GM03348 (cell line): ENCODE measurements around the gene ANO2.

Experiments used
- DNase-seq: peaks from one replicate; pipeline ENCODE4 v3.0.0; 2012; ENCODE audit warnings: low spot score

Gene ANO2

GRCh38 chr12:5778821-5779220 lies 166.2 kb downstream of the ANO2 start:
- DNase-seq = no peak

- DNase-seq = no peak
These were observed 167.6 kb downstream of the ANO2 start for GRCh38 chr12:5777451-5777850.

DNA sequence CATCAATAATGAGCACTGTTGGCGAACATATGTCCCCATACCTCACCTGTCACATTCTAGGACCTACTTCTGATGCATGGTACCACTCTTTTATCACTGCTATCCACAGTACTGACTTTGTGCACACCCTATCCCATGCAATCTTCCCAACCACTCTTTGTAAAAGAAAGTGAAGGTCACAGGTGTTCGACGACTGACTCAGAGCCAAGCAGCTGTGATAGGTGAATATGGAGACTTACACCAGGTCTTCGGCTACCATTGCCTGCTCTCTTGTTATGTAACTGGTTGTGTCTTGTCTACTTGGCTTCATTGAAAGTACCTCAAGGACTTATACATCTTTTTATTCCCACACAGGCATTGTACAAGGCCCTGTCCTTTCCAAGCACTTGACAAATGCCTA lies 169.0 kb downstream of the ANO2 start:
- DNase-seq = no peak

- no peak for DNase-seq
These were observed 171.5 kb downstream of the ANO2 start for GRCh38 chr12:5773550-5773949.

- no peak for DNase-seq
These were observed 173.3 kb downstream of the ANO2 start for GRCh38 chr12:5771756-5772155.

GRCh38 chr12:5770727-5771126 lies 174.3 kb downstream of the ANO2 start:
- no peak for DNase-seq

DNA sequence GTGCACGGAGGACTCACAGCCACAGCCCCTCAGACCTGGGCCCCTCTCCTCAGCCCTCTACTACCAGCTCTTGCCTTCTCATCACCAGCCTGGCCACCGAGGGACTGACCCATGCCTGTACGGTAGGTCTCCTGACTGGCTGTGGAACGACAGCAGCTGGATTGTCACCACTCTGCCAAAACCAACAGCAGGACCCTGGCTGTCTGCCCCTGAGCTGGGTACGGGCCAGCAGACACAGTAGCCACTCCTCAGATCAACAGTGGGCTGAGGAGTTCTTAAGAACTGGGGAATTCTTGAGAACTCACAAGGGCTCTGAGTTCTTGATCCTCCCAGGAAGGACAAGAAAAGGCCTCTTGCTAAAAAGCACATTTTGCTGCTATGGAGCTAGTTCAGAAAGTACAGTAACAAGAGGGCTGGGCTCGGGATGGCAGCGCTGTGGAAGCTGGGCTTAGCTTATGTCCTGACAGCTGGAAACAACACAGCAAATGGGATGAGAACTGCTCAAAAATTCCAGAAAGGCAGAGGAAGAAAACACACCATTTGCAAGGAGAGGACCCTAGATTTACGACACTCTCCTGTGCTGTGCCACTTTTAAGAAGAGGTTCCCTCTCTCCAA lies 176.4 kb downstream of the ANO2 start:
- no peak for DNase-seq

- DNase-seq = no peak
These were observed 176.9 kb downstream of the ANO2 start for GRCh38 chr12:5768171-5768570.

GRCh38 chr12:5758347-5758746 lies 186.7 kb downstream of the ANO2 start:
- DNase-seq = no peak

DNA sequence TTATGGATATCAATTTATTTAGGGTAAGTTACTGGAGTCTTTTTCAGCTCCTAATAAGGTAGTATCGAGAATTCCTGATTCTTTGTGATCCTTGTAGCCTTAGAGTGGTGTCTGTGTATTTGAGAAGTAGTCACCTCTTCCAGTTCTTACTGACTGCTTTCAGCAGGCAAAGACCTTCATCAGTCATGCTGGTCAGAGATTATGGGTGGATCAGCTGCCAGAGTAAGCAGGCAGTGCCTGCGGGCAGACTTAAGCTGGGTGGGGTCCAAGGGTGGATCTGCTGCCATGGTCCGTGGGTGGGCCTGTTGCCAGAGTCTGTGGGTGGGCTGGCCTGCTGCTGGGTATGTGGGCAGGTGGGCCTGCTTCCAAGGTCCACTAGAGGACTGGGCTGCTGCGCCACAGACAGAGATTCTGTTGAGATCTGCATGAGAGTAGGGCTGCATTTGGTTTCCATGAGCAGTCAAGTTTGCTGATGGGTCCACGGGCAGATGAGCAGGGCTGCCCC lies 188.7 kb downstream of the ANO2 start:
- DNase-seq = no peak

GRCh38 chr12:5748027-5748426 lies 197.0 kb downstream of the ANO2 start:
- no peak for DNase-seq

DNA sequence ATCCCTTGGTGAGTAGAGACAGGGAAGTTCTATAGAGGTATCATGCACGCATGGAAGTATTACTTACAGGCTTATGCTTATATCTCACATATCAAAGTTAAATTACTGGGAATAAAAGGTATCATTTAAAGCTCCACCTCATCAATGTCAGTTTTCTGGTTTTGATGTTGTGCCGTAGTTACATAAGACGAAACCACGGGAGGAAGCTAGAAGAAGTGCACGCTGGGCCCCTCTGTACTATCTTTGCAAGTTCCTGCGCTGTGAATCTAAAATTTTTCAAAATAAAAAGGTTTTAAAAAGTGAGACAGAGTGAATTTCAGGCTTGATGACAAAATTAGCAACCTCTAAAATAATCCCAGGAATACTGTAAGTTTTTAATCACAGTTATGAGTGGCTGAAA lies 198.1 kb downstream of the ANO2 start:
- no peak for DNase-seq

DNA sequence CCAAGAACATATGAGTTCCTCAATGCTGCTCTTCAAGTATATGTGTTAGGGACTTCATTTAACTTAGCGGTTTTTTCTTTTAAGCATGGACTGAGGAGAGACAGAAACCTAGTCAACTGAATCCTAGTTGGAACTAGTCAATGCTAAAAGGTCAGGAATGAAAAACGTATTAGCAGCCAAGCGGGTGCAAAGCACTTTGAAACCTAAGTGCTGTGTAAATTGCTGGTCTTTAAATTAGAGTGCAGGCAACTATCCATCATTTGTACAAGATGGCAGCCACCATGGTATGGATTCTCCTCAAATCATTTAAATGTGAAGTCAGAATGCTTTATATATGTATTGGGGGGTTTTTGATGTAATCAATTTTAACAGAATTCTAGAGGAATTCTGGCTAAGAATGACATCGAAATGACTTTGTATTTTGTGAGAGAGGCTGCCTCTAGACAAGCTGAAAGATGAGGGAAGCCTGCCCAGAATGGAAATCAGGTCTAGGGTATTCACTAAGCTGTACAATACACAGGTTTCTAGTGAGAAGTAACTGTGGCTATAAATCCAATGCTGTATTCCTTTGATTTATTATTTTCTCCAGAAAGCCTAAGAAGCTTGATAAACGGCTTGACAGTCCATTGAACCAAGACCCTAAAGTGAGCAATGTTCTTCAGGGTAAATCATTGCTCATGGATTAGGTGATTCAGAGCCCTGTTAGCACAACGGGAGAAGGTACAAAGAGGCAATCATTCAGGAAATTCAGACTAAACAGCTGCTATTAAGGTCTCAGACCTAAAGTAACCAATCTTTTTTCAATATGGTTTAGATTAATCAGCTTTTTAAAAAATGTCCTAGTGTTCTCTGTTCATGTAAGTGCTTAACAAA lies 198.8 kb downstream of the ANO2 start:
- no peak for DNase-seq

DNA sequence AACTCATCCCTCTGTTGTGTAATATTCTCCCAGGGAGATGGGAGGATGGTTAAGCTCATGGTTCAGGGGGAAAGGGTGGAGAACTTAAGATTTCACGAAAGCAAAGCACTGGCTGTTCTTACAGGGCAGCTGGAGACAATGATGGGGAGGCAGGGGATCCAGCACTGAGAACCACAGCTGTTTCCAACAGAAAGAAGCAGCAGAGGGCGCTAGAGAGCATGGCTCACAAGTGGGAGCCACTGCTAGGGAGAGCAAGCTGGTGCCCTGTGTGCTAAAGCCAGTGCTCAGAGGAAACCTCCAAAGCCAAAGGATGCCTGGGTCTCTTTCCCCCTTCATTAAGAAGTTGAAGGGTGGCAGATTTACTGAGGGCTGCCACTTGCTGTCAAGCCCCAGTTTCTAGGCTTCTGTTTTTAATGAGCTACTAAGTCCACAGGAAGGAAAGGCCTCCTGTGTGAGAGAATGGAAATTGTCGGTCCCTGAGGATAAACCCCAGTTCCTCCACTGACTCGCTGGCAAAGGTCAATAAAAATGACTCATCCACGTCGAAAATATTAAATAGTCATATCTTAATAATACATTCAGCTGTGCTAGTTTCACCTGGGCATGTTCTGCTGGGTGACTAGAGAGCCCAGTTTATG lies 199.7 kb downstream of the ANO2 start:
- DNase-seq = peak; percentile 76

GRCh38 chr12:5742258-5742657 lies 202.8 kb downstream of the ANO2 start:
- DNase-seq = no peak

GRCh38 chr12:5739917-5740316 lies 205.1 kb downstream of the ANO2 start:
- DNase-seq = no peak

DNA sequence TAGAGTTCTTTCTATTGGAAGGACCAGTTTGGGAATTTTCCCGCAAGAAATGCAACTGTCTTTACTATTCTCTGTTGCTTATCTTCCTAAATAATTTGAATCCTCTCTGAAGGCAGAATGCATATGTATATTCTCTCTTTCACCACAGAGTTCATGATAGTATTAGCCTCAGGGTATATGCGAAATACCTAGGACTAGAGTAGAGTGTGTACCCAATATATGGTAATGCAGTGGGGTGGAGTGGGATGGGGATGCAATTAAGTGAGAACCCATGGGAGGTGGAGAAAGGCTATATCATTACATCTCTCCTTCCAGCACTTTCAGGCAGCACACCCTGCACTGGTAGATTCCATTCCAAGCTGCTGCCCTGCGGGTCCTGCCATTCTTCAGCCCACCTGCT lies 207.3 kb downstream of the ANO2 start:
- DNase-seq = no peak

DNA sequence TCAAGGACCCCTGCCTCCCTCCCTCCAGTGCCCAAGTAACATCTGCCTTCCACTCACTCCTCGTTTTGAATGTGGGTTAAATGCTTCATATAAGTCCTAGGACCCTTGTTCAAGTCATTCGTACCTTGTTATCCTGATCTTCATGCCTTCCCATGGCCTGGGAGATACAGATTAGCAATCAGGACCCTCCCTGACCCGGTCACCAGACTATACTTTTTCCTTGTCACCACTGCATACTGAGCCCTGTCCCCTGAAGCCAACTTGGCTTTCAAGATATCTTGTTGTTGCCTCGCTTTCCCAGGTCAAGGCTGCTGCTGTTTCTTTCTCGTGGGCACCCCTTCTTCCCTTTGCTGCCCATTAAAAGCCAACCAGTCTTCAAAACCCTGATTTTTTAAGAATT lies 208.5 kb downstream of the ANO2 start:
- no peak for DNase-seq

DNA sequence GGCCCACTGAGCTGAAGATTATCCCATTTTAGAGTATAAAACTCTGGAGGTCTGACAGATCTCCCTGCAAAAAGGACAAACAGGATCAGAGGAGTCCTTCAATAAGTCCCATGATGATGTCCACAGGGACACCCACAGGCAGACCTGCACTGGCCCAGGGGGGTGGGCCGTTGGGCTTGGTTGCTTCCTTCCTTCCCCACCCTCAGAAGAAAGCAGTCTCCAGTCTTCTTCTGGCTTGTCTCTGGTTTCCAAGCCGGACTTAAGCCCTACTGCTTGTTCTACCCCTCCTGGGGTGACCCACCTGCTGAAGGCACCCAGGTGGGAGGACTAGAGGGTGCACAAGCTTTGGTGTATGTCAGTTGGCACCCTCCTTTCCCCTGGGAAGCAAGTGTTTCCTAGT lies 209.0 kb downstream of the ANO2 start:
- no peak for DNase-seq

DNA sequence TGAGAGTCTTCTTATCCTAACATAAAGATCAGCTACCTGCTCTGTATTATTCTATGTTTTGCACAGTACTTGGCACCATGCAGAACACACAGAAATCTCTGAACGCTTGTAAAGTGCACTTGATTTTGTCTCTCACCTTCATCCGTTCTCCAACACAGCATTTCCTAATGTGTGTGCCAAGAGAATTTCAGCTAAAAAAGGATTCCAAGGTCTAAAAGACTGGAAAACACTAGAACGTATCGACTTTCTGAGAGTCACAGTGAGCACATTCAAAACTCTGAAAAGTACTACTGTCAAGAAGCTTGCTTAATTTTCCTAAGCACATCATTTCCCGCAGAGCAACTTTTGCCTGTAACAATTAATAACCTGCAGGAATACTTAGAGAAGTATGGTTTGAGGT lies 211.1 kb downstream of the ANO2 start:
- DNase-seq = no peak

DNA sequence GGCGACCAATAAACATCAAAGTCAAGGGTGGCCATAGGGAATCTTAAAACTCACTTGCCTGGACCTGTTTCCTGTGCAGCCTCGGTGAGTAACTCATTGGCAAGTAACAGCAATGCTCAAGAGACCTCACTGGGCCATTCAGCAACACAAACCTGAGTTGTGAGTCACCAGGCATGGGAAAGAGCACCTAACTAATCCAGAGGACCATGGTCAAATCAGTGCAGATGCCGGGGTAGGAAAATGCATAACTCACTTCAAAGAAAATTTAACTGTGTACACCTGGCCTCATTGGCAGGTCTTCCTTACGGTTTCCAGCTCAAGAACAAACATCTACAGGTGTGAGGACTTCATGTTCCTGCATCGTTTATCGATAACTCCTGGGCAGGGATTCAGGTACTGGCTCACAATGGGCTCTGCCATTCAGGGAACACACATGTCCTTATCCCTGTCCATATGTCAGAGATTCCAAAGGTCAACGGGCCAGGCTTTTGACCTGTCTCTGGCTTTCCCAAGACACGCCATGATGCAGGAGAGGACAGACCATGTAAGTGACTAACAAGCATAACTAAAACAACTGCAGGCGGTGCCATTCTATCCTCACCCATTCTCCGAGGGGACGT lies 211.8 kb downstream of the ANO2 start:
- DNase-seq = no peak

GRCh38 chr12:5730962-5731361 lies 214.1 kb downstream of the ANO2 start:
- no peak for DNase-seq
